ENCODE measurements around the gene ATP5PD.

GRCh38 chr17:75051941-75052340 lies 5.2 kb upstream of the ATP5PD start:
- TF ChIP-seq CTCF (IDR thresholded peaks at IDR 0.05 in 8 of 11, conservative IDR thresholded peaks at IDR 0.05 in 3 of 11): no peak
- no peak for TF ChIP-seq POLR2A (IDR thresholded peaks at IDR 0.05)
- TF ChIP-seq POLR2AphosphoS5 (IDR thresholded peaks at IDR 0.05): no peak

Data from spleen (tissue), 7 donors.